HG03196 (cell line): ENCODE results near the gene PRKACB.
"Not testable (repeated sequence)": the region's sequence is repeated elsewhere in the genome, so short reads cannot be mapped to it uniquely, and the experiment has no call there.

ENCODE experiments used
- ATAC-seq: cut with Tn5 transposase; IDR thresholded peaks from one replicate; pipeline ENCODE4 v1.9.1; 2021; ENCODE audit not compliant: unreplicated experiment

Gene PRKACB

GRCh38 chr1:84143796-84144565, at the start of gene PRKACB:
PRKACB (plus strand) TSS chr1:84144271; CDS start chr1:84144362, 91 bp downstream.
- peak; percentile 91 for ATAC-seq

- ATAC-seq: no peak
These were observed 48.8 kb upstream of the PRKACB start for GRCh38 chr1:84095308-84095707.

GRCh38 chr1:84096176-84096575, 47.9 kb upstream of the PRKACB start:
- no peak for ATAC-seq

GRCh38 chr1:84101204-84101603, 42.9 kb upstream of the PRKACB start:
- ATAC-seq: no peak

GRCh38 chr1:84103197-84103992, 40.7 kb upstream of the PRKACB start:
- ATAC-seq: peak; percentile 78

- not testable (repeated sequence) for ATAC-seq
These were observed 36.5 kb upstream of the PRKACB start for GRCh38 chr1:84107538-84107937.

- ATAC-seq: no peak
These were observed 36.1 kb upstream of the PRKACB start for GRCh38 chr1:84107955-84108354.

- ATAC-seq: no peak
These were observed 35.0 kb upstream of the PRKACB start for GRCh38 chr1:84108900-84109578.

- ATAC-seq: no peak
These were observed 33.4 kb upstream of the PRKACB start for GRCh38 chr1:84110629-84111028.

- ATAC-seq: no peak
These were observed 27.5 kb upstream of the PRKACB start for GRCh38 chr1:84116558-84116957.

GRCh38 chr1:84117868-84118267, 26.2 kb upstream of the PRKACB start:
- ATAC-seq: no peak

GRCh38 chr1:84121360-84121759, 22.7 kb upstream of the PRKACB start:
- ATAC-seq: no peak

- ATAC-seq: peak; percentile 71
These were observed 21.2 kb upstream of the PRKACB start for GRCh38 chr1:84122780-84123382.

- ATAC-seq: no peak
These were observed 10.6 kb upstream of the PRKACB start for GRCh38 chr1:84133479-84133878.

- ATAC-seq: no peak
These were observed 8.7 kb upstream of the PRKACB start for GRCh38 chr1:84135341-84135740.

GRCh38 chr1:84141182-84142003, 2.7 kb upstream of the PRKACB start:
- no peak for ATAC-seq

GRCh38 chr1:84145068-84145467, 997 bp downstream of the PRKACB start:
- ATAC-seq: no peak

GRCh38 chr1:84146411-84147032, 2.5 kb downstream of the PRKACB start:
- no peak for ATAC-seq

- ATAC-seq: no peak
These were observed 4.7 kb downstream of the PRKACB start for GRCh38 chr1:84148758-84149157.

GRCh38 chr1:84152649-84153056, 8.6 kb downstream of the PRKACB start:
- ATAC-seq: peak; percentile 79
